HepG2 (cell line): ENCODE measurements around the gene KIF22. TPM values are rescaled to one million over a fixed set of nuclear protein-coding genes. Genes with fewer than 3 reads are reported as not detected.

Source experiments
- ATAC-seq: fragments of 200-7000 bp; cut with Tn5 transposase; 3 replicates; pipeline ENCODE4 v1.9.1; 2020; ENCODE audit warnings: mild to moderate bottlenecking, moderate library complexity
- BruUV-seq: library from RNA; stranded (reverse); fragments of 400-500 nt; replicated peaks from 2 replicates; lab custom pipeline; 2021; lab: Mats Ljungman, UMichigan
- CTCF ChIA-PET: fragments of 300-600 bp; formaldehyde crosslinking; extraction: SDS; loops from one replicate; lab custom pipeline; 2021; ENCODE audit warnings: low total read pairs, inconsistent platforms, low intra/inter-chr PET ratio; lab: Yijun Ruan, JAX
- POLR2A ChIA-PET: fragments of 350-600 bp; sonication (Branson Sonifier 250); formaldehyde crosslinking; loops from one replicate; lab custom pipeline; 2020; ENCODE audit warnings: antibody characterized with exemption, inconsistent platforms; lab: Yijun Ruan, JAX
- DNase-seq: peaks from one replicate; pipeline ENCODE4 v3.0.0-alpha.2; 2015; ENCODE audit warnings: low spot score
- FAIRE-seq: peaks from 3 replicates; lab custom pipeline; 2011; peaks lifted over from hg19 to GRCh38; lab: Jason Lieb, UNC
- H2AFZ ChIP-seq: one replicate; pipeline ENCODE4 v1.6.1; 2011; ENCODE audit warnings: low read length, inconsistent platforms
- H3K27ac ChIP-seq: fragments of 300-600 bp; 3 replicates; pipeline ENCODE4 v1.8.0; 2011; ENCODE audit warnings: mixed run types, mild to moderate bottlenecking, mixed read lengths, low read length, inconsistent platforms; ENCODE audit not compliant: insufficient read depth; ENCODE audit errors: extremely low read length
- H3K27me3 ChIP-seq, 2 experiments: fragments of 200-600 bp in 1 of 2; 2 replicates in 1 of 2; 3 replicates in 1 of 2; pipeline versions ENCODE4 v1.6.0 to v1.8.0; 2011; ENCODE audit warnings: low read length in 2 of 2, mild to moderate bottlenecking in 2 of 2, moderate library complexity in 2 of 2, inconsistent platforms in 1 of 2; ENCODE audit not compliant: insufficient read depth in 2 of 2, control insufficient read depth in 1 of 2
- H3K36me3 ChIP-seq, 2 experiments: fragments of 200-600 bp in 1 of 2; replicated peaks in 1 of 2; 2 replicates in 1 of 2; 3 replicates in 1 of 2; pipeline versions ENCODE4 v1.5.1 to v1.8.0; 2011; ENCODE audit warnings: low read length in 2 of 2, inconsistent platforms in 1 of 2; ENCODE audit not compliant: insufficient read depth in 2 of 2, control insufficient read depth in 1 of 2
- H3K4me1 ChIP-seq: 2 replicates; pipeline ENCODE4 v1.5.1; 2012; ENCODE audit warnings: low read length, inconsistent platforms; ENCODE audit not compliant: insufficient read depth
- H3K4me2 ChIP-seq: 2 replicates; pipeline ENCODE4 v1.6.0; 2011; ENCODE audit warnings: low read depth, low read length, inconsistent platforms
- H3K4me3 ChIP-seq, 3 experiments: fragments of 200-600 bp in 1 of 3; sonication (generic), shearing (Covaris generic) in 1 of 3; replicated peaks in 1 of 3; 2 replicates each; pipeline ENCODE4 v1.5.1; 2011 to 2016; ENCODE audit warnings: low read length in 3 of 3, inconsistent platforms in 2 of 3, low read depth in 2 of 3, mild to moderate bottlenecking in 2 of 3, control low read depth in 1 of 3, mixed read lengths in 1 of 3; ENCODE audit not compliant: insufficient read depth in 1 of 3
- H3K79me2 ChIP-seq: one replicate; pipeline ENCODE4 v1.6.1; 2011; ENCODE audit warnings: low read length, inconsistent platforms; ENCODE audit not compliant: insufficient read depth
- H3K9ac ChIP-seq: 2 replicates; pipeline ENCODE4 v1.6.0; 2011; ENCODE audit warnings: mild to moderate bottlenecking, low read depth, low read length, inconsistent platforms; ENCODE audit not compliant: insufficient read depth
- H3K9me3 ChIP-seq: 2 replicates; pipeline ENCODE4 v1.5.1; 2012; ENCODE audit warnings: mild to moderate bottlenecking, low read length
- H4K20me1 ChIP-seq: 2 replicates; pipeline ENCODE4 v1.6.0; 2011; ENCODE audit warnings: inconsistent platforms, mild to moderate bottlenecking, low read length, moderate library complexity; ENCODE audit not compliant: insufficient read depth
- GLI4 ChIP-seq: sonication (generic); formaldehyde crosslinking; IDR thresholded peaks from 2 replicates; pipeline ENCODE4 v1.5.1; 2020; ENCODE audit warnings: missing genetic modification reagents, mild to moderate bottlenecking, moderate library complexity, borderline replicate concordance
- PHB2 ChIP-seq: fragments of 450-650 bp; IDR thresholded peaks from 2 replicates; pipeline ENCODE4 v1.6.1; 2018; ENCODE audit not compliant: partially characterized antibody
- ZNF674 ChIP-seq: sonication (generic); formaldehyde crosslinking; IDR thresholded peaks from 2 replicates; pipeline ENCODE4 v1.5.0; 2020; ENCODE audit warnings: low read depth, mild to moderate bottlenecking, missing genetic modification reagents
- WGBS: methylation state at CpG from one replicate; pipeline ENCODE4 v1.1.6; 2017; ENCODE audit warnings: low lambda C conversion rate; 5-methylcytosine and 5-hydroxymethylcytosine counted together
- in situ Hi-C: cut with HindIII; loops from 2 replicates; pipeline ENCODE4 v1.10.0; 2017; ENCODE audit warnings: low pct_unique_long_range_greater_than_20kb; ENCODE audit not compliant: extremely low pct_ligation_motif_present
- intact Hi-C: fragments of 100-400 bp; cut with micrococcal nuclease; formaldehyde crosslinking; loops from one replicate; pipeline ENCODE4 v1.10.0; 2022; ENCODE audit not compliant: unreplicated experiment
- polyA plus RNA-seq, 8 experiments: library from polyadenylated mRNA; depleted of rRNA in 3 of 8; stranded (reverse) in 7 of 8; unstranded in 1 of 8; fragments of >200 nt; fragmentation: Illumina TruSeq in 4 of 8; extraction: Trizol in 4 of 8; gene quantifications; 2 replicates each; pipeline versions ENCODE4 v1.2.1 to v1.2.3, GENCODE V29; 2011 to 2016; ENCODE audit warnings: low read depth in 4 of 8, missing spikeins in 1 of 8, mixed read lengths in 1 of 8; ENCODE audit not compliant: insufficient read depth in 1 of 8
- total RNA-seq, 5 experiments: library from RNA; depleted of rRNA; stranded (reverse); fragments of >200 nt; fragmentation: Illumina TruSeq; extraction: Trizol; gene quantifications; 2 replicates each; pipeline ENCODE4 v1.2.3, GENCODE V29; 2016; ENCODE audit warnings: low read depth in 1 of 5
- TF ChIP-seq, protein P1 (sequence below): sonication (generic); formaldehyde crosslinking; IDR thresholded peaks from 2 replicates; pipeline ENCODE4; 2020; ENCODE audit warnings: missing genetic modification reagents, mild to moderate bottlenecking, borderline replicate concordance
- TF ChIP-seq, protein P2 (sequence below), 2 experiments: sonication (generic) in 1 of 2; formaldehyde crosslinking in 1 of 2; IDR thresholded peaks; 2 replicates each; pipeline versions ENCODE4 v1.5.1 to v1.6.1; 2011 to 2020; ENCODE audit warnings: borderline replicate concordance in 1 of 2, low read depth in 1 of 2, low read length in 1 of 2, mild to moderate bottlenecking in 1 of 2, missing genetic modification reagents in 1 of 2, moderate library complexity in 1 of 2
- TF ChIP-seq, protein P3 (sequence below): sonication (generic); formaldehyde crosslinking; IDR thresholded peaks from 2 replicates; pipeline ENCODE4 v1.5.0; 2020; ENCODE audit warnings: mild to moderate bottlenecking, missing genetic modification reagents, borderline replicate concordance

Gene KIF22
- total and polyA plus RNA-seq, 2 of the 13 experiments (the other 11 are each of a cell fraction or from before 2014, with no cell fraction given), result 95.8 to 118 TPM

DNA sequence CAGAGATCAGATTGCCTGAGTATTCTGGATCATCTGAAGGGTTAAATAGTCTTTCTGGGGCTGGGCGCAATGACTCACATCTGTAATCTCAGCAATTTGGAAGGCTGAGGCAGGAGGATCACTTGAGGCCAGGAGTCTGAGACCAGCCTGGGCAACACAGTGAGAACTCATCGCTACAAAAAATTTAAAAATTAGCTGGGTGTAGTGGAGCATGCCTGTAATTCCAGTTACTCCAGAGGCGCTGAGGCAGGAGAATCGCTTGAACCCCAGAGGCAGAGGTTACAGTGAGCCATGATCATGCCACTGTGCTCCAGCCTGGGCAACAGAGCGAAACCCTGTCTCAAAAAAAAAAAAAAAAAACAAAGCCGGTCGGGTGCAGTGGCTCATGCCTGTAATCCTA, 45.4 kb downstream of the KIF22 start (continued):
- TF ChIP-seq, protein P1, sequence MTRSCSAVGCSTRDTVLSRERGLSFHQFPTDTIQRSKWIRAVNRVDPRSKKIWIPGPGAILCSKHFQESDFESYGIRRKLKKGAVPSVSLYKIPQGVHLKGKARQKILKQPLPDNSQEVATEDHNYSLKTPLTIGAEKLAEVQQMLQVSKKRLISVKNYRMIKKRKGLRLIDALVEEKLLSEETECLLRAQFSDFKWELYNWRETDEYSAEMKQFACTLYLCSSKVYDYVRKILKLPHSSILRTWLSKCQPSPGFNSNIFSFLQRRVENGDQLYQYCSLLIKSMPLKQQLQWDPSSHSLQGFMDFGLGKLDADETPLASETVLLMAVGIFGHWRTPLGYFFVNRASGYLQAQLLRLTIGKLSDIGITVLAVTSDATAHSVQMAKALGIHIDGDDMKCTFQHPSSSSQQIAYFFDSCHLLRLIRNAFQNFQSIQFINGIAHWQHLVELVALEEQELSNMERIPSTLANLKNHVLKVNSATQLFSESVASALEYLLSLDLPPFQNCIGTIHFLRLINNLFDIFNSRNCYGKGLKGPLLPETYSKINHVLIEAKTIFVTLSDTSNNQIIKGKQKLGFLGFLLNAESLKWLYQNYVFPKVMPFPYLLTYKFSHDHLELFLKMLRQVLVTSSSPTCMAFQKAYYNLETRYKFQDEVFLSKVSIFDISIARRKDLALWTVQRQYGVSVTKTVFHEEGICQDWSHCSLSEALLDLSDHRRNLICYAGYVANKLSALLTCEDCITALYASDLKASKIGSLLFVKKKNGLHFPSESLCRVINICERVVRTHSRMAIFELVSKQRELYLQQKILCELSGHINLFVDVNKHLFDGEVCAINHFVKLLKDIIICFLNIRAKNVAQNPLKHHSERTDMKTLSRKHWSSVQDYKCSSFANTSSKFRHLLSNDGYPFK (CRISPR knock-in tag), result no peak
- no peak for TF ChIP-seq ZNF674 (CRISPR knock-in tag)
- TF ChIP-seq, protein P2, sequence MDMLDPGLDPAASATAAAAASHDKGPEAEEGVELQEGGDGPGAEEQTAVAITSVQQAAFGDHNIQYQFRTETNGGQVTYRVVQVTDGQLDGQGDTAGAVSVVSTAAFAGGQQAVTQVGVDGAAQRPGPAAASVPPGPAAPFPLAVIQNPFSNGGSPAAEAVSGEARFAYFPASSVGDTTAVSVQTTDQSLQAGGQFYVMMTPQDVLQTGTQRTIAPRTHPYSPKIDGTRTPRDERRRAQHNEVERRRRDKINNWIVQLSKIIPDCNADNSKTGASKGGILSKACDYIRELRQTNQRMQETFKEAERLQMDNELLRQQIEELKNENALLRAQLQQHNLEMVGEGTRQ (IDR thresholded peaks at IDR 0.05; ENCODE audit: low read depth, low read length), result no peak
- TF ChIP-seq, protein P2 (CRISPR knock-in tag; IDR thresholded peaks at IDR 0.05; ENCODE audit: borderline replicate concordance), result no peak

DNA sequence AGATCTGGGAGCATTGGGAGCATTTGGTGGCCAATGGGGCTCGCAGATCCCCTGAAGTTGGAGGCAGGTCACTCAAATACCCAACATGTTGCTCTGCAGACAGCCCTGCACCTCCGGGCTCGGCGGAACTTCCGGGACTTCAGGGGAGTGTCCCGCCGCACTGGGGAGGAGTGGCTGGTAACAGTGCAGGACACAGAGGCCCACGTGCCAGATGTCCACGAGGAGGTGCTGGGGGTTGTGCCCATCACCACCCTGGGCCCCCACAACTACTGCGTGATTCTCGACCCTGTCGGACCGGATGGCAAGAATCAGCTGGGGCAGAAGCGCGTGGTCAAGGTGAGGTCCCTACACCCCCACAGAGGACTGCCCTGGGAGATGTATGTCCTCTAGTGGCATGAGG, 46.1 kb downstream of the KIF22 start:
- TF ChIP-seq GLI4 (CRISPR knock-in tag) (no peak), PHB2 (no peak)
- TF ChIP-seq, protein P3, sequence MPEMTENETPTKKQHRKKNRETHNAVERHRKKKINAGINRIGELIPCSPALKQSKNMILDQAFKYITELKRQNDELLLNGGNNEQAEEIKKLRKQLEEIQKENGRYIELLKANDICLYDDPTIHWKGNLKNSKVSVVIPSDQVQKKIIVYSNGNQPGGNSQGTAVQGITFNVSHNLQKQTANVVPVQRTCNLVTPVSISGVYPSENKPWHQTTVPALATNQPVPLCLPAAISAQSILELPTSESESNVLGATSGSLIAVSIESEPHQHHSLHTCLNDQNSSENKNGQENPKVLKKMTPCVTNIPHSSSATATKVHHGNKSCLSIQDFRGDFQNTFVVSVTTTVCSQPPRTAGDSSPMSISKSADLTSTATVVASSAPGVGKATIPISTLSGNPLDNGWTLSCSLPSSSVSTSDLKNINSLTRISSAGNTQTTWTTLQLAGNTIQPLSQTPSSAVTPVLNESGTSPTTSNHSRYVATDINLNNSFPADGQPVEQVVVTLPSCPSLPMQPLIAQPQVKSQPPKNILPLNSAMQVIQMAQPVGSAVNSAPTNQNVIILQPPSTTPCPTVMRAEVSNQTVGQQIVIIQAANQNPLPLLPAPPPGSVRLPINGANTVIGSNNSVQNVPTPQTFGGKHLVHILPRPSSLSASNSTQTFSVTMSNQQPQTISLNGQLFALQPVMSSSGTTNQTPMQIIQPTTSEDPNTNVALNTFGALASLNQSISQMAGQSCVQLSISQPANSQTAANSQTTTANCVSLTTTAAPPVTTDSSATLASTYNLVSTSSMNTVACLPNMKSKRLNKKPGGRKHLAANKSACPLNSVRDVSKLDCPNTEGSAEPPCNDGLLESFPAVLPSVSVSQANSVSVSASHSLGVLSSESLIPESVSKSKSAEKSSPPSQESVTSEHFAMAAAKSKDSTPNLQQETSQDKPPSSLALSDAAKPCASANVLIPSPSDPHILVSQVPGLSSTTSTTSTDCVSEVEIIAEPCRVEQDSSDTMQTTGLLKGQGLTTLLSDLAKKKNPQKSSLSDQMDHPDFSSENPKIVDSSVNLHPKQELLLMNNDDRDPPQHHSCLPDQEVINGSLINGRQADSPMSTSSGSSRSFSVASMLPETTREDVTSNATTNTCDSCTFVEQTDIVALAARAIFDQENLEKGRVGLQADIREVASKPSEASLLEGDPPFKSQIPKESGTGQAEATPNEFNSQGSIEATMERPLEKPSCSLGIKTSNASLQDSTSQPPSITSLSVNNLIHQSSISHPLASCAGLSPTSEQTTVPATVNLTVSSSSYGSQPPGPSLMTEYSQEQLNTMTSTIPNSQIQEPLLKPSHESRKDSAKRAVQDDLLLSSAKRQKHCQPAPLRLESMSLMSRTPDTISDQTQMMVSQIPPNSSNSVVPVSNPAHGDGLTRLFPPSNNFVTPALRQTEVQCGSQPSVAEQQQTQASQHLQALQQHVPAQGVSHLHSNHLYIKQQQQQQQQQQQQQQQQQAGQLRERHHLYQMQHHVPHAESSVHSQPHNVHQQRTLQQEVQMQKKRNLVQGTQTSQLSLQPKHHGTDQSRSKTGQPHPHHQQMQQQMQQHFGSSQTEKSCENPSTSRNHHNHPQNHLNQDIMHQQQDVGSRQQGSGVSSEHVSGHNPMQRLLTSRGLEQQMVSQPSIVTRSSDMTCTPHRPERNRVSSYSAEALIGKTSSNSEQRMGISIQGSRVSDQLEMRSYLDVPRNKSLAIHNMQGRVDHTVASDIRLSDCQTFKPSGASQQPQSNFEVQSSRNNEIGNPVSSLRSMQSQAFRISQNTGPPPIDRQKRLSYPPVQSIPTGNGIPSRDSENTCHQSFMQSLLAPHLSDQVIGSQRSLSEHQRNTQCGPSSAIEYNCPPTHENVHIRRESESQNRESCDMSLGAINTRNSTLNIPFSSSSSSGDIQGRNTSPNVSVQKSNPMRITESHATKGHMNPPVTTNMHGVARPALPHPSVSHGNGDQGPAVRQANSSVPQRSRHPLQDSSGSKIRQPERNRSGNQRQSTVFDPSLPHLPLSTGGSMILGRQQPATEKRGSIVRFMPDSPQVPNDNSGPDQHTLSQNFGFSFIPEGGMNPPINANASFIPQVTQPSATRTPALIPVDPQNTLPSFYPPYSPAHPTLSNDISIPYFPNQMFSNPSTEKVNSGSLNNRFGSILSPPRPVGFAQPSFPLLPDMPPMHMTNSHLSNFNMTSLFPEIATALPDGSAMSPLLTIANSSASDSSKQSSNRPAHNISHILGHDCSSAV, result no peak
- TF ChIP-seq, all 625 proteins: peak for 0
- intact Hi-C loops (no loop called here), in situ Hi-C loops (no loop called here)
- ChIA-PET CTCF (interaction anchor here (0.6 kb wide), 1 partner anchor 130 kb away, joined by 3 read pairs; no protein-coding TSS in a partner anchor), POLR2A (interaction anchor here (1.4 kb wide), 1 partner anchor 12 kb away, joined by 3 read pairs; no protein-coding TSS in a partner anchor)
- no peaks in the 10 kb centered on the region for H3K9me3 ChIP-seq
- no TSS peak for BruUV-seq
- DNase-seq (no peak), ATAC-seq (no peak), FAIRE-seq (no peak)
- no peak overlapping the region for H3K4me3 ChIP-seq
- H3K36me3 ChIP-seq, result peaks cover 5 to 13% of the 10 kb centered on the region in 2 experiments; a peak in 4 of 5 replicates
- H3K27me3 ChIP-seq, result no peaks in the 10 kb centered on the region
- H3K27ac ChIP-seq, result no peak overlapping the region
- 98% methylated on average over 3 of the region's 15 CpGs for WGBS
- H3K9ac ChIP-seq, result no peak overlapping the region
- no peaks in the 10 kb centered on the region for H3K79me2 ChIP-seq
- no peaks in the 10 kb centered on the region for H4K20me1 ChIP-seq
- no peak overlapping the region for H2AFZ ChIP-seq
- no peak overlapping the region for H3K4me2 ChIP-seq
- H3K4me1 ChIP-seq, result no peaks in the 10 kb centered on the region
